T47D (cell line): ENCODE results near the gene ZSCAN26.

ENCODE experiments used
- DNase-seq, 2 experiments: peaks; one replicate each; pipeline versions ENCODE4 v3.0.0 to v3.0.0-alpha.2; 2011 to 2012; ENCODE audit warnings: low read depth in 1 of 2, low spot score in 1 of 2
- JUND ChIP-seq: IDR thresholded peaks from 2 replicates; pipeline ENCODE4 v1.6.1; 2012; ENCODE audit warnings: low read depth
- in situ Hi-C: cut with HindIII; loops from 2 replicates; pipeline ENCODE4 v1.10.0; 2016; ENCODE audit warnings: low sequenced_read_pairs, low pct_unique_long_range_greater_than_20kb

Gene ZSCAN26

DNA sequence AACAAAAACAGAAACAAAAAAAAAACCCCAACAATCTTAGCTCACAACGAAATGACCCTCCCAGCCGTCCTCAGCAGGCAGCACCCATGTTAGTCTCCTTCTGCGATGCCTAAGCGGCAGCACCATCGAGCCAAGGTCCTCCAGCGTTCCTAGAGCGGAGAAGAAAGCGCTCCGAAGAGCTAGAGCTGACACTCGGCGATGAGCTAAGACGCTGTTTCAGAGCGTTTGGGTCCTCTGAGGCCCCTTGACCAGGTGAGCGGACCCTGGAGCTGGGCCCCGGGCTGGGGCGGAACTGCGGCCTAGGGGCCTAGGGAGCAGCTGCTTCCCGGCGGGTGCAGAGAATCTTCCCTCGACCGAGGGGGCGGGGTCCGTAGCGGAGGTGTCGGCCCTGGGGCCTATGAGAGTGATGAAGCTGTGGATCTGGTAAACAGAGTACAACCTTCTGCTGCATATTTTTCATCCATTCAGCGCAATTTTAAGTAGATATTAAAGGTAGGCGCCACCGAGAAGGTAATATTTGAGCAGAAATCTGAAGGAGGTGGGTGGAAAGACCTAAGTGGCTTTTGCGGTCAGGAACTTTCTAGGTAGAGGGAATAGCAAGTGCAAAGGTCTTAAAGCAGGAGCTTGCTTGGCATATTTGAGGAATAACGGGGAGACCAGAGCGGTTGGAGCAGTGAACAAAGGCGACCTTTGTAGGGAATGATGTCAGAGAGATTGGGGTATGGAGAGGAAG lies at the start of gene ZSCAN26:
ZSCAN26 (plus strand) TSS at position 182 of the 733 bp plus-strand sequence. CDS start 4,777 bp downstream, outside the sequence.
- no peak for TF ChIP-seq JUND
- in situ Hi-C loops, result no loop called here
- DNase-seq, result peak; percentile 73 to 93

DNA sequence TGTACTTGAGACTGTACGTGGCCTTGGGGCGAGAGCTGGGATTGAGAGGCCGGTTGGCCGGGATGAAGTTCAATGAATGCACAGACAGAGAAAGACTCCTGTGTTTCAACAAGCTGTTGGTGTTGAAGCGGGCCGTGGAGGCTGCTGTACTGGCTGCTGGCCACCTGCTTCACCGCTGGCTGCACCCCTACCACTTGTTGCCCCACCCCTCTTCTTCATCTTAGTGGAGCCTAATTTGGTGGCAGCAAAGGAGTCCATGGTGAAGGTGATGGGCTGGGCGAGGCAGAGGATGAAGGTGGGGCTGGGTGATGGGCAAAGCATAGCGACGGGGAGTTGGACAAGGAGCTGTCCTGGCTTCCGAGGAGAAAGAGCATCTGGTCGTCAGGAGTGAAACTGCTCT lies 49.1 kb upstream of the ZSCAN26 start:
- in situ Hi-C loops, result no loop called here

DNA sequence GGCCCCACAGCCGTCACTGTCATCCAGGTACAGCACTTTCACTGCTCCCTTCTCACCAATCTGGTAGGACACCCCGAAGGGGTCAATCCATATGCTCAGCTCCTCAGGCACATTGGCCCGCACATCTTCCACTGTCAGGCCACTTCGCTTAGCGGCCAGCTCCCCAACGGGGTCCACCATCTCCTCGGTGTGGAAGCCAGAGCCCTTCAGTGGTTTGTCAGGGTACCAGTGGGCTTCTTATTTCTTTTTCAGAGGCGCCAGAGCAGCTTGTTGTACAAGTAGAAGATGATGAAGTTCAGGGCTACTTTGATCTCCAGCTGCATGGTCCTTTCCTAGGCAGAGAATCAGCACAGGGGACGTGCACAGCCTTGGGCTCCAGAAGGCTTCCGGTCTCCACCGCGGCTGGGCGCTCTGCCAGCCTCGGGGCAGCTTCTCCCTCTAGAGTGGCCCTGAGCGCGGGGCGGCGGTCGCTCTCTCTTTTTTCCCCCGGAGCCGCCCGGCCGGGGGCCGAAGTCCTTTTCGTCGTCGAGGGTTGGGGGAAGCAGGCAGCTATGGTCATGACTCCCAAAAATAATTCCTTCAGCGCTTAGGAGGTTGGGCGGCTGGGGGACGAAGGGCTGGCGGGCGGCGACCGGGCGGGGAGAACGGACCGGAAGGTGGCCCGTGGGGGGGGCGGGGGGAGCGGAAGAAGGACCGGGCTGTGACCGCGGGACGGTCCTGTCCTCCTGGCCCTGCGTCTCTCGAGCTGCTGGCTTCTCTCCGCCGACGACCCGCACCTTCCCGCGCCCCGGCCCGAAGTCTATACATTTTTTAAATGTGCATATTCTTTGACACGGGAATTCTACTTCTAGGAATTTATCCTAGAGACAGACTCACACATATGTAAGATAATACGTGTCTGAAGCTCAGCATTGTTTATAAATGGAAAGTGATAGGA lies 48.4 kb upstream of the ZSCAN26 start:
- in situ Hi-C loops, result no loop called here
- DNase-seq, result peak; percentile 71 to 74

More for the DNA sequence above, 49.1 kb upstream of the ZSCAN26 start:
- no peak for DNase-seq
- TF ChIP-seq JUND, result no peak

DNA sequence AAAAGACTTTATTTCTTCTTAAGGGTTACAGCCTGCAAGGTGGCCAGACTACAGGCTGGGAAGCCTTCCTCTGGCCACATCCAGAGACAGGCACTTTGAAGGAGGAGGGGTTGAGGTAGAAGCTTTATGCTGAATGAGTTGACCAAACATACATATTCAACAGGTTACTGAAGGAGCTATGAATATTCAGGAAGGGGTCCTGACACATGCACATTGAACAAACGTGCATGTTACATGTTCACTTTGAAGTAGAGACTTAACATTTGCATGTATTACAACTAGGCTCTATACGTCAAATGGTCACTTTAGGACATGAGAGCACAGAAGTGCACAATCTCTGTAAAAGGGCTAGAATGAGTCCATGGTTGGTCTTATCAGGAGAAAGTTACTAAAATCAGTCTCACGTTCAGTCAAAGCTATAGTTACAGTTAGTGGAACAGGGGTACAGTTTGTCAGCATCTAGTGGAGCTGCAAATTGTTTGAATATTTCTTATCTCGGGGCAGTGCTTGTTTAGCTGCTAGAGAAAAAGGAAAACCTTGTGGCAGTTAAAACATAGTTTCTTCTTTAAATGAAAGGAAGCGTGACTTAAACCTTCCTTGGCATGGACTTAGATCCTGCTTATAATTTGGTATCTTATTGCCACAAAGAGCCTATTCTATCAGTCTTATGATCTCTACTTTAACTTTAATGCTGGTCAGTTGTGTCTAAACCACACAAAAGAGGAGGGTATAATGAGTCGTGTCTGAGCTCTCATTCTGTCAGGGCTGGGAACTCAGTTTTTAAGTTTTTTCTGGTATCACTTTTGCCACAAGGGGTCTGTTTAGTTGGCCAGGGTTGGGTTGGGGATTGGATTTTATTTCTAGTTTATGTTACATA lies 46.4 kb upstream of the ZSCAN26 start:
- no peak for TF ChIP-seq JUND
- in situ Hi-C loops, result no loop called here
- DNase-seq, result no peak

More for the DNA sequence above, 48.4 kb upstream of the ZSCAN26 start:
- no peak for TF ChIP-seq JUND

DNA sequence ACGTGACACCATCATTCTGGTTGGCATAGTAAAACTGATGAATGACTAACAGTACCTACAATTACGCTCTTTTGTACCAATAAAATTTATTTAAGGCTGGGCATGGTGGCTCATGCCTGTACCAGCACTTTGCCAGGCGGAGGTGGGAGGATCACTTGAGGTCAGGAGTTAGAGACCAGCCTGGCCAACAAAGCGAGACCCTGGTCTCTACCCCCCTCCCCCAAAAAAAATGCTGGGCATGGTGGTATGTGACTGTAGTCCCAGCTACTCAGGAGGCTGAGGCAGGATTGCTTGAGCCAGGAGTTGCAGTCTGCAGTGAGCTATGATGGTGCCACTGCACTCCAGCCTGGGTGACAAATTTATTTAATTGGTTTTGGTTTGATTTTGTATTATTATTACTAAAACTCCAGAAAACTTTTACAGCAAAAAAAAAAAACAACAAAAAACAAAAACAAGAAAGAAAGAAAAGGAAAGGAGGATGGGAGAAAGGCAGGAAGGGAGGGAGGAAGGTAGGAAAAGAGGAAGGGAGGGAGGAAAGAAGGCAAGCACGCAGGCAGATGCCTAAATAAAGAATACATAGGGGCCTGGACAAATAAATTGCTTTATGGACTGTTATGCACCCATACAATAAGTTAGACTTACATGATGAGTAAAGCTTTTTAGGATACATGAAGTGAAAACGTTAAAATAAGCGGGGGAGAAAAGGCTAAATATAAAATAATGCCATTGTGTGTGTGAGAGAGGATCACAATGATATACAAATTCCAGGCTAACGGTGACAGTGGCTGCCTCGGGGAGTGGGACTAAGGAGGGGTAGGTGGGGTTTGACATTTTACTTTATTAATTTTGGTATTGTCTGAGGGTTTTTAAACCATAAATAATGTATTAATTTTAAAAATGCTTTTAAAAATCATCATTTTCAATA lies 42.5 kb upstream of the ZSCAN26 start:
- in situ Hi-C loops, result no loop called here
- TF ChIP-seq JUND, result no peak
- no peak for DNase-seq

DNA sequence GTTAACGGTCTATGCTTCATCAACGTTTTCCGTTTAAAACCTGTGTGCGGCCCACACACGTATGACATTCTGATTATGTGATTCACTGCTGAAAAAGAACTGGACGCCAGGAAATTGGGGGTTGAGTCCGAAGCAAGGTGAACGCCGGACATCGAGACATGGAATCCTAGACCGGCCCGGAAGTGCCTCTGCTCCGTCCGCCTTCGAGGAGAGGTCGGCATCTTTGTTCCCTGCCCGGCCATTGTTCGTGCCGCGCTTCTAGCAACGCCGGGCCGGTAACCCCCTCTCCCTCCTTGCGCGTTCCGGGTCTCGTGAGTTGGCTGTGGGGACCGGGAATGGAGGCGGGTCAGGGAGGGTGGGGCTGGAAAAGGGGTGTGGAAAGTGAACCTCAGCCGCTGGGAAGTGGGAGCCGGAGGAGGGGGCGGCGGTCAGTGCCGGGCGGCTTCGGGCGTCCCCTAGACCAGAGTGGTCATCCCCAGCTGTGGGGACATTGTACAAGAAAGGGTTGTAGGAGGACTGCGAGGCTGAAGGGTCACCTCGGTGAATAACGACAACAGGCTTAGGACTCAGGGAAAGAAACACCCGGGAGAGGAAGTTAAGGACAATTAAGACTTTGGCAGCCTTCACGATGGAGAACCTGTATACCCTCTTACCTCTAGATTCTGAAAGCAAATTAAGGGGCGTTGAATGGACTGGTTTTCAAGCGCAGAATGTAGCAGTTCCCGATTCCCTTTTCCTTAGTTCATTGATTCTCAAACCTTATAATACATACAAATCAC lies 41.7 kb upstream of the ZSCAN26 start, which contains the start of gene ZSCAN9:
ZSCAN9 (plus strand) TSS at position 220 of the 779 bp plus-strand sequence. CDS start 1,810 bp downstream, outside the sequence.
- TF ChIP-seq JUND, result no peak
- peak; percentile 45 to 91 for DNase-seq
- in situ Hi-C loops, result no loop called here

DNA sequence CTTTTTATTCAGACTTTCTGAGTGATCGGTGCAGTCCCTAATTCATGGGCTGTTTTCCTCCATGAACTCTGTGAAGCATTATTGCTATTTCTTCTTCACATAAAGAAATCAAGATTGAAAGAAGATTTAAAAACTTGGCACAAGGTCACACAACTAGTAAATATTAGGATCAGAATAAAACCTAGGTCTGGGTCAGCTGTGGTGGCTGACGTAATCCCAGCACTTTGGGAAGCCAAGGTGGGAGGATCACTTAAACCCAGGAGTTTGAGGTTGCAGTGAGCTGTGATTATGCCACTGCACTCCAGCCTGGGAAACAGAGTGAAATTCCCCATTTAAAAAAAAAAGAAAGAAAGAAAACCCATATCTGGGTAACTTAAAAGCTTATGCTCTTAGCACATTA lies 40.5 kb upstream of the ZSCAN26 start:
- no peak for DNase-seq
- in situ Hi-C loops, result no loop called here
- TF ChIP-seq JUND, result no peak

DNA sequence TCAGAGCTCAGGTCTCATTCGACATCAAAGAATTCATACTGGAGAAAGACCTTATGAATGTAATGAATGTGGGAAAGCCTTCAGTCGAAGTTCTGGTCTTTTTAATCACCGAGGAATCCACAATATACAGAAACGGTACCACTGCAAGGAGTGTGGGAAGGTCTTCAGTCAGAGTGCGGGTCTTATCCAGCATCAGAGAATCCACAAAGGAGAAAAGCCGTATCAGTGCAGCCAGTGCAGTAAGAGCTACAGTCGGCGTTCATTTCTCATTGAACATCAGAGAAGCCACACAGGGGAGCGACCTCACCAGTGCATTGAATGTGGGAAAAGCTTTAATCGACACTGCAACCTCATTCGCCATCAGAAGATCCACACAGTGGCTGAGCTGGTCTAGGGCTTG lies 34.2 kb upstream of the ZSCAN26 start:
- DNase-seq, result no peak
- no peak for TF ChIP-seq JUND
- in situ Hi-C loops, result no loop called here

DNA sequence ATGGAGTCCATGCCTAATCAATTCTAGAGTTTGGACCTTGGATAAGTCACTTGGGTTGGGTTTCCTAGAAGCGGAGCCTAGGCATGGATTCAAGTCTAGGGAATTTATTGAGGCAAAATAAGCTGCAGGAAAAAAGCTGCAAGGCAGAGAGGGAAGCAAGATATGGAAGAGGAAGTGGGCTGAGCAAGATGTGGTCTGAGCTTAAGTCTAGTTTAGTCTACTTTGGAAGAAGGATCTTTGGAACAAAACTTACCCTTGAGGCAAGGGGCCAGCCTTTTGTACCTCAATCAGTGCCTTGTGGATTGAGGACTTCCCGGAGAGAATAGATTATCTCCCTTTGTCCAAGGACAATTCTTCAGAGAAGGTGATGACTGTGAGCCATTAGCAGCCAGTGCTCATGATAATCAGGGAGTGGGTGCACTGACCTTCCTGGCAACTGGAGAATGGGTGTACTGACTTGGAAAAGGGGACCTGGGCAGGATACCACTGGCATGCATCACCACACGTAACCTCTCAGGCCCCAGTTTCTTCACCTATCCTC lies 31.0 kb upstream of the ZSCAN26 start:
- no peak for DNase-seq
- in situ Hi-C loops, result no loop called here
- TF ChIP-seq JUND, result no peak

DNA sequence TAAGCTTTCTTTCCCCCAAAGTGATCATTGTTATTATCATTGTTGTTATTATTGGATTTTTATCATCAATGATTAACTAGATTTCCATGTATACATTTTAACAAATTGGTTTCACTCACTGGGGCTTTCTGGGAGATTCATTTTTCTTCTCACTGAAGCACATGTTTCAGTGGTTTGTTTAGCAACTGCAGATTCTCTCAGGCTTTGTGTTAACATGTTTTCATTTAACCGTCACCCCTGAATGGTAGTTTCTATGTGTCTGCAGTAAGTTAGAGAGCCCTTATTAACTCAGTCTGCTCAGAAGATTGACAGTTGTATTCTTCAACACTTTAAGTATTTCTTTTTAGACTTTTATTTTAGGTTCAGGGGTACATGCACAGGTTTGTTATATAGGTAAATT lies 27.3 kb upstream of the ZSCAN26 start:
- in situ Hi-C loops, result no loop called here
- no peak for TF ChIP-seq JUND
- DNase-seq, result no peak
